H1 (cell line): ENCODE results near the gene NDUFV1. TPM values are rescaled to one million over a fixed set of nuclear protein-coding genes. Genes with fewer than 3 reads are reported as not detected.

Experiments
- CTCF ChIA-PET: fragments of 300-600 bp; sonication (Branson Sonifier 250); formaldehyde crosslinking; loops from one replicate; lab custom pipeline; 2021; ENCODE audit not compliant: partially characterized antibody; lab: Charles Lee
- POLR2A ChIA-PET: fragments of 300-600 bp; sonication (Branson Sonifier 250); formaldehyde crosslinking; loops from one replicate; lab custom pipeline; 2021; ENCODE audit warnings: inconsistent platforms; ENCODE audit not compliant: partially characterized antibody; lab: Charles Lee
- DNase-seq, 2 experiments: peaks; one replicate each; pipeline versions ENCODE4 v3.0.0 to v3.0.0-alpha.2; 2010 to 2022; ENCODE audit warnings: low spot score in 2 of 2, low read depth in 1 of 2, mixed read lengths in 1 of 2
- FAIRE-seq: peaks from 2 replicates; lab custom pipeline; 2011; peaks lifted over from hg19 to GRCh38; lab: Jason Lieb, UNC
- H2AFZ ChIP-seq: 2 replicates; pipeline ENCODE4 v1.8.1; 2012; ENCODE audit warnings: low read length, inconsistent platforms
- H2AK5ac ChIP-seq: 2 replicates; pipeline ENCODE4 v1.6.1; 2013; ENCODE audit warnings: low read depth, low read length
- H2BK120ac ChIP-seq: replicated peaks from 2 replicates; pipeline ENCODE3; 2013; ENCODE audit warnings: low read depth, low read length, inconsistent platforms
- H2BK12ac ChIP-seq: 2 replicates; pipeline ENCODE4 v1.6.1; 2013; ENCODE audit warnings: low read depth, low read length
- H2BK15ac ChIP-seq: 2 replicates; pipeline ENCODE4 v1.6.1; 2013; ENCODE audit warnings: low read length
- H2BK20ac ChIP-seq: 2 replicates; pipeline ENCODE4 v1.6.1; 2013; ENCODE audit warnings: low read length
- H2BK5ac ChIP-seq: 2 replicates; pipeline ENCODE4 v1.6.1; 2013; ENCODE audit warnings: low read depth, low read length
- H3K14ac ChIP-seq: 2 replicates; pipeline ENCODE4 v1.6.1; 2013; ENCODE audit warnings: inconsistent platforms; ENCODE audit not compliant: insufficient read length
- H3K18ac ChIP-seq: 2 replicates; pipeline ENCODE4 v1.6.1; 2013; ENCODE audit warnings: low read length; ENCODE audit errors: extremely low read depth
- H3K23ac ChIP-seq: 2 replicates; pipeline ENCODE4 v1.6.1; 2013; ENCODE audit warnings: inconsistent platforms; ENCODE audit not compliant: insufficient read length
- H3K23me2 ChIP-seq: 2 replicates; pipeline ENCODE4 v1.6.1; 2013; ENCODE audit warnings: low read depth, low read length
- H3K27ac ChIP-seq: 2 replicates; pipeline ENCODE4 v1.6.1; 2011; ENCODE audit warnings: low read depth, low read length, inconsistent platforms
- H3K27me3 ChIP-seq, 4 experiments: replicated peaks in 1 of 4; 1 replicate in 1 of 4; 2 replicates in 3 of 4; pipeline versions ENCODE4 v1.6.1 to v1.8.1; 2011 to 2013; ENCODE audit warnings: low read length in 3 of 4, mild to moderate bottlenecking in 3 of 4, inconsistent platforms in 2 of 4, mixed read lengths in 2 of 4, moderate library complexity in 1 of 4; ENCODE audit not compliant: control insufficient read depth in 3 of 4, insufficient read depth in 3 of 4; ENCODE audit errors: extremely low read depth in 1 of 4
- H3K36me3 ChIP-seq, 4 experiments: 2 replicates each; pipeline versions ENCODE4 v1.6.1 to v1.8.1; 2011 to 2013; ENCODE audit warnings: mild to moderate bottlenecking in 4 of 4, low read length in 3 of 4, moderate library complexity in 2 of 4, control low read depth in 1 of 4, inconsistent platforms in 1 of 4; ENCODE audit not compliant: insufficient read depth in 4 of 4, control insufficient read depth in 2 of 4
- H3K4ac ChIP-seq: replicated peaks from 2 replicates; pipeline ENCODE3; 2013; ENCODE audit warnings: low read length, low read depth, mixed read lengths, inconsistent platforms; ENCODE audit not compliant: insufficient read length
- H3K4me1 ChIP-seq, 4 experiments: replicated peaks in 1 of 4; 1 replicate in 1 of 4; 2 replicates in 3 of 4; pipeline versions ENCODE4 v1.6.1 to v1.8.1; 2011 to 2013; ENCODE audit warnings: low read length in 3 of 4, inconsistent platforms in 2 of 4, mixed read lengths in 1 of 4; ENCODE audit not compliant: insufficient read depth in 4 of 4, control insufficient read depth in 3 of 4
- H3K4me2 ChIP-seq, 2 experiments: 2 replicates each; pipeline versions ENCODE4 v1.6.1 to v1.8.1; 2011 to 2013; ENCODE audit warnings: low read depth in 2 of 2, low read length in 2 of 2, control low read depth in 1 of 2, inconsistent platforms in 1 of 2, mild to moderate bottlenecking in 1 of 2; ENCODE audit not compliant: insufficient read depth in 1 of 2
- H3K4me3 ChIP-seq, 4 experiments: fragments of 200-600, 300-600 bp in 1 of 4; sonication (generic), shearing (Covaris generic), sonication (Bioruptor Twin) in 1 of 4; 2 replicates each; pipeline versions ENCODE4 v1.5.1 to v1.8.1; 2011 to 2016; ENCODE audit warnings: low read length in 4 of 4, low read depth in 3 of 4, control low read depth in 2 of 4, inconsistent platforms in 2 of 4, mild to moderate bottlenecking in 2 of 4, mixed read lengths in 1 of 4, moderate library complexity in 1 of 4; ENCODE audit not compliant: insufficient read depth in 2 of 4; ENCODE audit errors: extremely low read depth in 1 of 4
- H3K56ac ChIP-seq: replicated peaks from 2 replicates; pipeline ENCODE3; 2013; ENCODE audit warnings: low read depth, mild to moderate bottlenecking, mixed read lengths, low read length, inconsistent platforms; ENCODE audit not compliant: insufficient read length
- H3K79me1 ChIP-seq: 2 replicates; pipeline ENCODE4 v1.6.1; 2013; ENCODE audit warnings: low read depth, low read length, control low read depth
- H3K79me2 ChIP-seq, 2 experiments: 2 replicates each; pipeline versions ENCODE4 v1.6.1 to v1.8.1; 2012 to 2013; ENCODE audit warnings: low read length in 2 of 2, mild to moderate bottlenecking in 2 of 2, inconsistent platforms in 1 of 2; ENCODE audit not compliant: insufficient read depth in 2 of 2, control insufficient read depth in 1 of 2
- H3K9ac ChIP-seq, 4 experiments: replicated peaks in 1 of 4; 1 replicate in 1 of 4; 2 replicates in 3 of 4; pipeline versions ENCODE4 v1.6.1 to v1.8.1; 2011 to 2013; ENCODE audit warnings: low read depth in 3 of 4, low read length in 3 of 4, control low read depth in 2 of 4, mild to moderate bottlenecking in 2 of 4, moderate library complexity in 2 of 4, inconsistent platforms in 1 of 4; ENCODE audit errors: extremely low read depth in 1 of 4
- H3K9me3 ChIP-seq, 2 experiments: 2 replicates each; pipeline versions ENCODE4 v1.6.1 to v1.8.1; 2012 to 2013; ENCODE audit warnings: mild to moderate bottlenecking in 2 of 2, moderate library complexity in 2 of 2, control low read depth in 1 of 2, inconsistent platforms in 1 of 2, low read depth in 1 of 2, low read length in 1 of 2, mixed read lengths in 1 of 2; ENCODE audit not compliant: insufficient read depth in 2 of 2
- H4K20me1 ChIP-seq, 2 experiments: replicated peaks in 1 of 2; 2 replicates each; pipeline versions ENCODE3 to v1.8.1; 2011 to 2013; ENCODE audit warnings: inconsistent platforms in 2 of 2, low read length in 2 of 2, mild to moderate bottlenecking in 1 of 2; ENCODE audit not compliant: insufficient read depth in 2 of 2, control insufficient read depth in 1 of 2
- H4K5ac ChIP-seq: 2 replicates; pipeline ENCODE4 v1.6.1; 2013; ENCODE audit warnings: low read length, low read depth, mixed read lengths, inconsistent platforms; ENCODE audit not compliant: insufficient read length
- H4K8ac ChIP-seq: 2 replicates; pipeline ENCODE4 v1.8.0; 2013; ENCODE audit warnings: mild to moderate bottlenecking, moderate library complexity, low read length, inconsistent platforms; ENCODE audit not compliant: insufficient read depth; ENCODE audit errors: extremely low read depth
- H4K91ac ChIP-seq: replicated peaks from 2 replicates; pipeline ENCODE3; 2013; ENCODE audit warnings: low read length, mixed read lengths, inconsistent platforms; ENCODE audit not compliant: insufficient read length
- CREB1 ChIP-seq: IDR thresholded peaks from 2 replicates; pipeline ENCODE4 v1.6.1; 2012; ENCODE audit warnings: inconsistent platforms
- FOSL1 ChIP-seq: IDR thresholded peaks from 2 replicates; pipeline ENCODE4 v1.6.1; 2011; ENCODE audit warnings: mild to moderate bottlenecking, low read depth, low read length, moderate library complexity; ENCODE audit not compliant: insufficient read depth
- GABPA ChIP-seq: IDR thresholded peaks from 2 replicates; pipeline ENCODE4 v1.6.1; 2011; ENCODE audit warnings: mild to moderate bottlenecking, low read length, moderate library complexity, borderline replicate concordance; ENCODE audit not compliant: insufficient read depth
- KDM5A ChIP-seq: fragments of 200-600 bp; IDR thresholded peaks from 2 replicates; pipeline ENCODE4 v1.7.1; 2012; ENCODE audit warnings: mild to moderate bottlenecking, low read length, inconsistent platforms, mixed read lengths
- POLR2AphosphoS5 ChIP-seq: IDR thresholded peaks from 2 replicates; pipeline ENCODE4 v1.6.1; 2011; ENCODE audit warnings: low read depth, low read length
- POU5F1 ChIP-seq: IDR thresholded peaks from 2 replicates; pipeline ENCODE4 v1.6.1; 2011; ENCODE audit warnings: low read depth, mild to moderate bottlenecking, low read length, moderate library complexity
- RAD21 ChIP-seq, 2 experiments: IDR thresholded peaks in 1 of 2; conservative IDR thresholded peaks in 1 of 2; 2 replicates each; pipeline ENCODE4 v1.6.1; 2011; ENCODE audit warnings: low read depth in 2 of 2, low read length in 2 of 2, improper control_type of control experiment in 1 of 2, inconsistent platforms in 1 of 2, mild to moderate bottlenecking in 1 of 2, moderate library complexity in 1 of 2
- TAF7 ChIP-seq: optimal IDR thresholded peaks from 2 replicates; pipeline ENCODE3; 2011; ENCODE audit warnings: low read depth, mild to moderate bottlenecking, inconsistent platforms, low read length, moderate library complexity, borderline replicate concordance
- TEAD4 ChIP-seq: IDR thresholded peaks from 2 replicates; pipeline ENCODE4 v1.6.1; 2012; ENCODE audit warnings: low read depth, low read length, inconsistent platforms, mixed read lengths
- WGBS, 2 experiments: shearing (Covaris generic) in 1 of 2; methylation state at CpG; one replicate each; pipeline versions ENCODE4 v1.1.6 to v1.1.7; 2013 to 2015; ENCODE audit warnings: low lambda C conversion rate in 2 of 2, mixed read lengths in 2 of 2, inconsistent platforms in 1 of 2, low coverage in 1 of 2, missing lambda C conversion rate in 1 of 2; ENCODE audit not compliant: insufficient replicate concordance in 2 of 2, insufficient coverage in 1 of 2, insufficient read length in 1 of 2; ENCODE audit errors: extremely low coverage in 1 of 2, missing lambda C conversion rate in 1 of 2; 5-methylcytosine and 5-hydroxymethylcytosine counted together
- polyA plus RNA-seq, 7 experiments: library from polyadenylated mRNA; depleted of rRNA in 3 of 7; stranded (reverse) in 5 of 7; unstranded in 2 of 7; fragments of >200 nt in 5 of 7; fragments of 200-250 nt in 2 of 7; gene quantifications; 1 replicate in 5 of 7; 2 replicates in 1 of 7; 4 replicates in 1 of 7; pipeline versions ENCODE4 v1.2.1 to v1.2.3, GENCODE V29; 2011 to 2013; ENCODE audit warnings: missing spikeins in 2 of 7, mixed read lengths in 2 of 7
- total RNA-seq: library from RNA; stranded (reverse); fragmentation: NEBNext Ultra II Directional; extraction: Animal tissue kit (Norgen Biotek cat#: 25700); gene quantifications from 2 replicates; pipeline ENCODE4 v1.2.1, GENCODE V29; 2021
- TF ChIP-seq, protein P1 (sequence below): IDR thresholded peaks from 2 replicates; pipeline ENCODE4 v1.6.1; 2011; ENCODE audit warnings: low read depth, mild to moderate bottlenecking, low read length; ENCODE audit not compliant: insufficient read depth
- TF ChIP-seq, protein P2 (sequence below): IDR thresholded peaks from 2 replicates; pipeline ENCODE4 v1.6.1; 2012; ENCODE audit warnings: inconsistent platforms
- TF ChIP-seq, protein P3 (sequence below): IDR thresholded peaks from 2 replicates; pipeline ENCODE4 v1.6.1; 2012; ENCODE audit warnings: inconsistent platforms

NDUFV1 gene
- total and polyA plus RNA-seq, 2 of the 8 experiments (the other 6 are each of a cell fraction or from before 2014, with no cell fraction given) = 125 to 131 TPM

DNA sequence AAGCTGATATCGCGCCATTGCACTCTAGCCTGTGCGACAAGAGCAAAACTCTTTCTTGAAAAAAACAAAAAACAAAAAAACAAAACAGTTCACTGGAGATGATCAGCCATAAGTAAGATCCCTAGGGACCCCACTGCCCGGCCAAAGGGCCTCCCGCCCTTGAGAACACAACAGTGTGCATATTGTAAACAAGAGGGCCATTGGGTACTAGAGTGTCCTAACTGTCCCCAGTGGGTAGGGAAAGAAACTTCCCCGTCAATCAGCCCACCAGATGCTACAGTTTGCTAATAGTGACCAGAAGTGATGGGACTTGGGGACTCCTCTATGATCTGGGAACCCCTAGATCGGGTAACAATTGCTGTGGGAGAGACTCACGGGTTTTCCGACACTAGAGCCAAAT, 47.5 kb downstream of the NDUFV1 start:
- Histone ChIP-seq H3K4me2 (no peak overlapping the region), H2BK20ac (no peak overlapping the region), H3K79me2 (no peaks in the 10 kb centered on the region), H2BK120ac (no peak overlapping the region), H2BK12ac (no peak overlapping the region), H3K9ac (no peak overlapping the region), H4K20me1 (peaks cover 0 to 5% of the 10 kb centered on the region in 2 experiments), H4K5ac (no peak overlapping the region), H2BK5ac (no peak overlapping the region), H2BK15ac (no peak overlapping the region), H3K23me2 (peaks cover 3% of the 10 kb centered on the region; the same call in 1 of the 2 replicates), H3K4me3 (no peak overlapping the region), H2AK5ac (no peak overlapping the region), H3K4ac (no peak overlapping the region), H3K9me3 (peaks cover 20 to 25% of the 10 kb centered on the region in 2 experiments), H3K79me1 (no peaks in the 10 kb centered on the region), H3K36me3 (no peaks in the 10 kb centered on the region; a peak in 1 of 8 replicates), H3K18ac (no peak overlapping the region), H3K27ac (no peak overlapping the region), H3K27me3 (no peaks in the 10 kb centered on the region; a peak in 2 of 7 replicates), H3K14ac (no peak overlapping the region), H4K91ac (no peak overlapping the region), H3K56ac (no peak overlapping the region), H4K8ac (no peak overlapping the region), H2AFZ (no peak overlapping the region), H3K4me1 (peaks cover 0 to 5% (median 0%) of the 10 kb centered on the region in 4 experiments; a peak in 2 of 7 replicates), H3K23ac (no peak overlapping the region)
- no peak for DNase-seq
- no peak for FAIRE-seq
- 81% methylated on average over 9 of the region's 9 CpGs; no CpG with 5 or more reads in 1 of the 2 experiments for WGBS, 2 experiments
- CTCF ChIA-PET = interaction anchor here (1.2 to 1.8 kb wide), 2 partner anchors 10 to 44 kb away, joined by 4 read pairs; no protein-coding TSS in a partner anchor
- POLR2A ChIA-PET = no interaction called here
- TF ChIP-seq, protein P1, sequence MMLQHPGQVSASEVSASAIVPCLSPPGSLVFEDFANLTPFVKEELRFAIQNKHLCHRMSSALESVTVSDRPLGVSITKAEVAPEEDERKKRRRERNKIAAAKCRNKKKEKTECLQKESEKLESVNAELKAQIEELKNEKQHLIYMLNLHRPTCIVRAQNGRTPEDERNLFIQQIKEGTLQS = no peak
- TF ChIP-seq, protein P2, sequence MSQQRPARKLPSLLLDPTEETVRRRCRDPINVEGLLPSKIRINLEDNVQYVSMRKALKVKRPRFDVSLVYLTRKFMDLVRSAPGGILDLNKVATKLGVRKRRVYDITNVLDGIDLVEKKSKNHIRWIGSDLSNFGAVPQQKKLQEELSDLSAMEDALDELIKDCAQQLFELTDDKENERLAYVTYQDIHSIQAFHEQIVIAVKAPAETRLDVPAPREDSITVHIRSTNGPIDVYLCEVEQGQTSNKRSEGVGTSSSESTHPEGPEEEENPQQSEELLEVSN = no peak
- TF ChIP-seq, protein P3, sequence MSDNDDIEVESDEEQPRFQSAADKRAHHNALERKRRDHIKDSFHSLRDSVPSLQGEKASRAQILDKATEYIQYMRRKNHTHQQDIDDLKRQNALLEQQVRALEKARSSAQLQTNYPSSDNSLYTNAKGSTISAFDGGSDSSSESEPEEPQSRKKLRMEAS = no peak
- TF ChIP-seq FOSL1 = no peak
- no peak for TF ChIP-seq GABPA
- no peak for TF ChIP-seq TEAD4
- TF ChIP-seq KDM5A = no peak
- TF ChIP-seq TAF7 = no peak
- no peak for TF ChIP-seq RAD21 (IDR thresholded peaks at IDR 0.05 in 1 of 2, conservative IDR thresholded peaks at IDR 0.05 in 1 of 2; ENCODE audit: low read depth in 2 of 2, low read length in 2 of 2)
- no peak for TF ChIP-seq POLR2AphosphoS5
- TF ChIP-seq CREB1 = no peak
- TF ChIP-seq POU5F1 = no peak
